Renal pelvis (tissue), 4 donors: Measurements from ENCODE around the gene SYT2. TPM values are rescaled to one million over a fixed set of nuclear protein-coding genes. Genes with fewer than 3 reads are reported as not detected.

Experiments
- DNase-seq: peaks from one replicate; pipeline ENCODE4 v3.0.0-alpha.2; 2013
- polyA plus RNA-seq, 3 donors: library from polyadenylated mRNA; unstranded; fragments of 120-200 nt; gene quantifications; one replicate each; pipeline ENCODE4 v1.2.1, GENCODE V29; 2013; ENCODE audit not compliant: insufficient read length in 3 of 3

Gene SYT2
- polyA plus RNA-seq, 3 donors: 2.9 to 4.1 (median 3.4) TPM

DNA sequence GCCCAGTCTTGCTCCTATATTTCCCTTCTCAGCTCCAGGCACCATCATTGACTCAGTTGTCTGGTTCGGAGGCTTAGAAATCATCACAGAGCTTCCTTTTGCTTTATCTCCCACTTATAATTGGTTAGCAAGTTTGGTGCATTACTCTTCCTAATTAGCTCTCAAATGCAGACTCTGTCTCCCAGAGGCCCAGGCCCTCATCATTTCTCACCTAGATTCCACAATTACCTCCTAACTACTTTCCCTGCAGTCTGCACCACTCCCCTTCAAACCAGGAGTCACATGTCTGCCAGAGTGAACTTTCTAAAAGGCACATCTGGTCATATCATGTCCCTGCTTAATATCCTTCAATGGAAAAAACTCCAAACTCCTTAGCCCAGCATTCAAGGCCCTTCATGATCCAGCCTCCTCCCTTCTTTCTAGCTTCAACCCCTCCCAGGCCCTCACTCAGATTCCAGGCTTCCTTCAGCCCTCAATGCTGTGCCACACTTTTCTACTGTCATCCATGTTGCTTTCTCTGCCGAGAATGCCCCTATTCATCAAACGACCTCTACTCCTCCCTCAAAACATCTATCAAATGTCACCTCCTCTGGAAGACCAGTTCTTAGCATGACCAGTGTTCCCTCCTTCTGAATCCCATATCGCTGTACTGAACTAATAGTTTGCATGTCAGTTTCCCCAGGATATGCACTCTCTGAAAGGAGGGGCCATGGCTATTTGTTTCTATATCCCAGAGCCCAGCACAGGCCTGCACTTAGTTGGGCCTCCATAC, 30.7 kb downstream of the SYT2 start:
- no peak for DNase-seq

DNA sequence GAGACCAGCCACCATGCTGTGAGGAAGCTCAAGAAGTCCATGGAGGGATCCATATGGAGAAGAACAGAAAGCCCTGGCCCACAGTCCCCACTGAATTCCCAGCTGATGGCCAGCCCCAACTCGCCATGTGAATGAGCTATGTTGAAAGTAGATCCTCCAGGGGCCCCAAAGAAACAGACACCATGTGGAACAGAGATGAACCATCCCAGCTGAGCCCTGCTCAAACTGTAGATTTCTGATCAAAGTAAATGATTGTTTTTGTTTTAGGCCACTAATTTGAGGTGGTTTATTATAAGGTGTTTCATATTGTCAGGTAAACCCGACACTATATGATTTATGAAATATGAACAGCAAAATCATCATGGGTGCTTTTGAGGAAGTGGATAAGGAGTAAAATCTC, 32.8 kb downstream of the SYT2 start:
- no peak for DNase-seq

DNA sequence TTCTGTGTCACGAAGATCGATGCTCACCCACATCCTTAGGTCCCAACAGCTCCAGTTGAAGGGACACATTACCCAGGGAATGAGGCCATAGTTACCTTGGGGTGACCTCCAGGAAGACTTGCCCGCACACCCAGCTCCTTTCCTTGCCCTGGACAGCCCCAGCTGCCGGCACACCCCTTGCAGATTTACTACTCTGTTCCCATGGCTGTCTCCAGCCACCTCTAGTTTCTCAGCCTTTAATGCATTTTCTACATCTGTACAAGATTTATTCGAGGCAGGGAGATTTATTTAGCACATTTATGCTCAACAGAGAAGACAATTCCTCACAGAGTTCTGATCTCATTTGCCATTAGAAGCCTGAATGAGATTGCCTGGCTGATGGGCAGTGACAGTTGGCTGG, 36.7 kb downstream of the SYT2 start:
- no peak for DNase-seq

DNA sequence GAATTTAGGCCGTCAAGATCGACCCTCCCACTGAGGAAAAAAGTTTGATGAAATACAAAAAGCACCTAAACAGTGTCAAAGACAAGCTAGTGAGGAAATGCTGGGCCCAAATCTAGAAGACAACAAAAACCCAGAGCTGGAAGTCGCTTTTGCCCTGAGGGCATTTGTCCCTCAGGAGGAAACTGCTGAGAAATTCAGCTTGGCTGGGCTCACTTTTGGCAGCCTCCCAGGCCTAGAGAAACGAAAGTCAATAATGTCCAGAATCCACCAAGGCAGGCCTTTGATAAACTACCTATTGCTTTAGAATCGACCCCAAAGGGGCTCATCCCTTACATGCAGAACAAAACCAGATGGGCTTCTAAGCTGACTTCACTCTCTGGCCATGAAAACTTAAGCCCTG, 38.9 kb downstream of the SYT2 start:
- no peak for DNase-seq

DNA sequence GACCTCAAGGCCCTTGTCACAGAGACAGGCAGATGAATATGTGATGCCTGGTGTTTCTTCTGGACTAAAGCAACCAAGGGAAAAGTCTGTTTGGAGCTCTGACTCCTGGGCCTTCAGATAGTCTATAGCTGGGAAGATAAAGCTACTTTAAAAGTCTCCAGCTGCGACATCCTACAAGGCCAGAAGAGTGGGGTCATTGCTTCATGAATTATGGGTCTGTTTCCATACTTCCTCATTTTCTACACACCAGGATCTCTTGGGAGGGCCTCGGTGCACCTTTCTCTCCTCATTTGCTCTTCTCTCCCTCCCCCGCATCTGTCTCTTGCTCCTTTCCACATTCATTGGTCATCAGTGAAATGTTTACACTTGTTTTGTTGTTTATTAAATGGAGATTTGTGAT, 44.8 kb downstream of the SYT2 start:
- no peak for DNase-seq

DNA sequence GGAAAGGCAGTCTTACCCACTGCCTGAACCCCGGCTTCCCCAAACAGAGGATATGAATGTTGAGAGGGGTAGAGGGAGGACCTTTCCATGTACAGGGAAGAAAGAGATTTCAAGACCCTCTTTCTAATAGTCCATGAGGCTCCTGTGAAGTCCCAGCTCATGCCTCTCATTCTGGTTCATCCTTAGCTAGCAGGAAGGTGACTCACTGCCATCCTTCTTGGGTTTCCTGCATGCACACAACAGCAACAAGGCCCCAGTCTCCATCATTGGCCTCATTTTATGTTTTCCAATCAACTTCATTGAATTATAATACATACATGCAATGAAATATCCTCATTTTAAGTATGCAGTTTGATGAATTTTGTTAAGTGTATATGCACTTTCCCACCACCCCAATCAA, 46.2 kb downstream of the SYT2 start:
- DNase-seq: no peak

DNA sequence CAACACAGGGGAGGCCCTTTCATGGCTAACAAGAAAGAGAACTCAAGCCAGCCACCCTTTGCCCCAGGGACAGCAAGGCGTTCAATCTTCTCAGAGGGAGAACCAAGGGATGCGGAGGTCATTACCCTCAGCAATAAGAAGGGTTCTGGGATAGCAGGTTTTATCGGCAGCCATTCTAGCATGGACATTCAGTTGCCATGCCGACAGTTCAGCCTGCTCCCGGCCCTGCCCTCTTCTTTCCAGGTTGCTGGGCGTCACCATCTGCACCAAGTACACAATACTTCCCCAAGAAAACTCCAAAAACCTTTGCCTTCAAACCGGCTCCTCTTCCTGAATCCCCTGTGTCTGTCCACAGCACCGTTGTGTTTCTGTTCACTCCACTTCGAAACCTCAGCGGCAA, 47.1 kb downstream of the SYT2 start:
- no peak for DNase-seq

DNA sequence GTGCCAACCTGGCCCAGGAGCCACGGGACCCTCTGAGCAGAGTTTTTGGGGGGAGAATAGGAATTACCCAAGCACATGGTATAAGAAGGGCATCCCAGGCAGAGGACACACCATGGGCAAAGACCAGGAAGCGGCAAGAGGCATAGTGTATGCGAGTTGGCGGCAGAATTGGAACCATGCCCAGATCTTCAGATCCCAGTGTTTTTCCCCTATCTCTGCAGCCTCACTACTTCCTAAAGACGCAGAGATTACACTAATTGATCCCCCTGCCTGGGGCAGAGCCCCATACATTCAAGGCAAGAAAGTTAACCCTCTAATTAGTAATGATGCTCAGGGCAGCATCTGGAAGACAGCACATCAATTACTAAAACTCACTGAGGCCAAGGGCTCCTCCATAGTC, 48.2 kb downstream of the SYT2 start:
- no peak for DNase-seq

DNA sequence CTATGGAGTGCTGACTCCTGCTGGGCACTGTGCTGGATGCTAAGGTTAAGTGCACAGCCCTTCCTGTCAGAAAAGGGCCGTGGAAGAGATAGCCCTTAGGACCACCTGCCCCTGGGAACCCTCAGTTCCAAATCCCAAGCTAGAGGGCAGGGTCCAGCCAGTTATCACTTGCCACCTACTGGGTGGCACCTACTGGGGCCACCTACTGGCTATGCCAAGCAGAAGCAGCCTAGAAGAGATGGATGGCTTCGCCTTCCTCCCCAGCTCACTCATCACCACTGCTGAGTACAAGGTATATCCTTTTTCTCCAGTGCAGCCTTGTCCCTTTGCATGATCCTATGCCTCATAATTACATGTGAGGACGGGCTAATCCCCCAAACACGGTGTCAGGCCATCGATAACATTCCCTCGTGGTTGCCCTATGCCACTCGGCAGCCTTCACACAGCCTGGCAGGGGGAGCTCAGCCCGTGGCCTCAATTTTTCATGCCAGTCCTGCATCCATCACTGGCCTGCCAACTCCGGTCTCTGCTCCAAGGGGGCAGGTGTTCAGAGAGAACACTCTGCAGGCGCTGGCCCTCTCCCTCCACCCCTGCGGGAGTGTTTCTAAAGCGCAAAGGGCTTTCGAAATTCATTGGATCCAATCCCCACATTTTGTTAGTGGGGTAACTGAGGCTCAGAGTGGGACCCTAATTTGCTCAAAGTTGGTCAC, 49.0 kb downstream of the SYT2 start:
- no peak for DNase-seq

DNA sequence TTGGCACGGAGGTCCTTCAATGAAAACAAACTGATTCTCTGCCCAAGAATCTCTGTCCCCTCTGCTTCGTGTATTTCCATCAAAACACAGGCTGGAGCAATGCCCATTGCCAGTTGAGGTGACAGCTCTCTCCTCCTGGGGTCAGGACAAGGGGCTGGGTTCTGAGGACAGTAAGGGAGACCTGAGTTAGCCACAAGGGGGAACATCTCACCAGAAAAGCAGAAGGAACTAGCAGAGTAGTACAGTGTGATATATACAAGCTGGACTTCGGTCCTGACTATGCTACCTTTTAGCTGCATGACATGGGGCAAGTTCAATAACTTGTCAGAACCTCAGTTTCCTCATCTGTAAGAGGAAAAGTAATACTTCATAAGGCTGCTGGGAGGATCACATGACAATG, 50.3 kb downstream of the SYT2 start:
- no peak for DNase-seq

DNA sequence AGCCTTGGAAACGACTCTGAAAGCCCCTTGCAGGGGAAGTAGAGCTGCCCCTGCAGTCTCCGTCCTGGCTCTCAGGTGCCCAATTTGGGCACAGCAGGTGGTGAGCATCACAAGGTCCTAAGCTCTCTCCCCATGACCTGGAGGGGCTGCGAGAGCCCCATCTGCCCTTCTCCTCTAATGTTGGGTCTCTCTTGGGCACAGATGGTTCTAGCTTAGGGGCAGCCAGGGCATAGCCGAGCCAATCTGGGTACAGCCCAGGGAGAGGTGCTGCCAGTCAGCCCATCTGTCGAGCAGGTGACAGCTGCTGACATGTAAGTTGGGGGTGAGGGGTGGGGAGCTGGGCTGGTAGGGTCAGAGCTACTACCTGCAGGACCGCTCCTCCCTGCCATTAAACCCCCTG, 50.7 kb downstream of the SYT2 start:
- DNase-seq: no peak

DNA sequence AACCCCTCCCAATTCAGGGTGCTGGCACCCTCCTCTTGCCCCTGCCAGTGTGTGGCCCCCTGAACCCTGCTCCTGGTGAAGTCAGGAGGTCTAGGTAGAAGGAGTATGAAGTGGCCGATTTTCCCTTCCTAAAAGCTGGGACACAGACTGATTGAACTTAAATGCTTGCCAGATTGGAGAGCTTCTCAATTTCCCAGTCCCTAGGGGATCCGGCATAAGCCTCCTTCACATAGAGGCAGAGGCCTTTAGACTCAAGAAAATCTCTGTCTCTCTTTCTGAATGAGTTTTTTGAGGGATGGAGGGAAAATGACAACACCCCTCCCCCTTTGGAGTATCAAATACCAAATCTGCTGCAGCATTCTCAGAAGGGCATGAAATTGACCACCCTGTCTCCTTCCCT, 51.5 kb downstream of the SYT2 start:
- DNase-seq: no peak

DNA sequence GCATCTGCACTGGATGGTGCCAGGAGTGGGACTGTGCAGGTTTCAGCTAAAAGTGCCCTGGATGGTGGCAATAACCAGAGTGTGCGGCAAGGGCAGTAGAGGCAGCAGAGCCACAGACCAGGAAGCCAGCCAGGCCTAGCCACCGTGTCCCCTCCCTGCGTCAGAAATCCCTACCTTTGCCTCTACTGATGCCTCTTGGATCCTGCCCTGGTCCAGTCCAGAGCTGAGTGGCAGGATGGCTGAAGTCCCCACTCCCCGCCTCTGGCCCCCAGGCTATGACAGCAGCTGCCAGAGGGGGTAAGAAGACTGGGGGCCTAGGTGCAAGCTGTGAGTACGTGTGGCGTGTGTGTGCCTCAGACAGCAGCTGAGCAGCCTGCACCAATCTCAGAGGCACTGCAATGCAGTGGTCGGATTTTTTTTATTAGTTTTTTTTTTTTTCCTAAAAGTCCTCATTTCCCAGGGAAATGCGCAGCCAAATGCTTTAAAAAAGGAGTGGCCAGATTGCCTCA, 51.9 kb downstream of the SYT2 start:
- DNase-seq: no peak

DNA sequence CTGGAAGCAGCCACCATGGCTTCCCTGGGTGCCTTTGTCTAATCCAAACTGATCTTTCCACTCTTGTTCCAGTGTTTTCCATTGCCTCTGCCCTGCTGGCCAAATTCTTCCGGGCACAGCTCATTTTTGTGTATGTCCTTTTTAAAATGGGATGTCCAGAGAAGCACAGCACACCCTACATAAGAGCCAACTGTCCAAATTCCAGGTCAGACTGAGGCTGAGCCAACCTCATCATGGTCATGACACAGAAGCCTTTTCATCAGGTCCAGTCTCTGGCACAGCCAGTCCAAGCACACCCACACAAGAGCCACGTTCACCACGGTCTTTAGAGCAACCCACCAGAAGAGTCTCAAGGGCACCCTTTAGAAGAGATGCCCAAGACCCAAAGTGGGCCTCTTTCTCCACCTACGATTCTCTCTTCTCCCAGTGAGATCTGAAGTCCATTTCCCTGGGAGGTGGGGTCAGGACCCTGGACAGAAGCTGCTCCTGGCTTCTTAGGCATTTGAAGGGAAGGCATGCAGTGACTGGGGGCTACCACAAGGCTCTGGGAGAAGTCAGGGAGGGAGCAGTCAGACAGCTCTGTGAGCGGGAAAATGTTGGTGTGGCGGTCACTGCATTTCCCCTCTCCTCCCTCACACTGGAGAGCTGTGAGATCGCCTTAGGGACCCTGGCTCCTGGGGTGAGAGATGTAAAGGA, 53.2 kb downstream of the SYT2 start:
- DNase-seq: peak; percentile 51

DNA sequence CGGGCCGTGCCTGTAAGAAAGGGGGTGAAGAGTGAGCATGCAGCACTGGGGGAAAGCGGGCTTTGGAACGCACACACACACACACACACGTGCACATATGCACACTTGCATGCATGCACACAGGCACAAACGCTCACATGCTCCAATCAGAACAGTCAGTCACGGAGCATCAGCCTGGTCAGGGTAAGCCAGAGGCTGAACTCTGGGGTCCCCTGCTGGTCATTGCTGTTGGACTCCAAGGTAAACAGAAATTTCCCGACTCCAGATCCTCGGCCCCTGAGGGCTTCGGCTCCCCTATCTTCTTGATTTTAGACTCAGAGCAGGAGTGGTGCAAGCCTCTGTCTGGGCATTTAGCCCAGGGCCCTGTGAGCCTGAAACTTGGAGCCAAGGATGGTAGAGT, 54.2 kb downstream of the SYT2 start:
- DNase-seq: no peak

DNA sequence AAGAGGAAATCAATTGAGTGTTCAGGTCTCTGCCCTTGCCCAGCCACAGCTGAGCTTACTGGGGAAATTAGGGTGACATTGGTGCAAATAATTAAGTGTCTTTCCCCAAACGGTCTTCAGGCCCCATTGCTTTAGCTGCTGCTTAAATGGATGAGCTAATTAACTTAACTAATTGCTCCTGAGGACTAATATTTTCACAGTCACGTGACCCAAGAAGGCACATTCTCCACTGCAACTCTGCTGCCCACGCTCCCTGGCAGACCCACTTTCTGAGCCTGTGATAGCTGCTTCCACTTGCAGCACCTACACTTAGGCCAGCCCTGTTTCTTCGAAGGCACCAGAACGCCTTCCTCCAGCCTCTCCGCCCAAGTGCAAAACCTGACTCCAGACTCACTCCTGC, 56.2 kb downstream of the SYT2 start:
- no peak for DNase-seq

DNA sequence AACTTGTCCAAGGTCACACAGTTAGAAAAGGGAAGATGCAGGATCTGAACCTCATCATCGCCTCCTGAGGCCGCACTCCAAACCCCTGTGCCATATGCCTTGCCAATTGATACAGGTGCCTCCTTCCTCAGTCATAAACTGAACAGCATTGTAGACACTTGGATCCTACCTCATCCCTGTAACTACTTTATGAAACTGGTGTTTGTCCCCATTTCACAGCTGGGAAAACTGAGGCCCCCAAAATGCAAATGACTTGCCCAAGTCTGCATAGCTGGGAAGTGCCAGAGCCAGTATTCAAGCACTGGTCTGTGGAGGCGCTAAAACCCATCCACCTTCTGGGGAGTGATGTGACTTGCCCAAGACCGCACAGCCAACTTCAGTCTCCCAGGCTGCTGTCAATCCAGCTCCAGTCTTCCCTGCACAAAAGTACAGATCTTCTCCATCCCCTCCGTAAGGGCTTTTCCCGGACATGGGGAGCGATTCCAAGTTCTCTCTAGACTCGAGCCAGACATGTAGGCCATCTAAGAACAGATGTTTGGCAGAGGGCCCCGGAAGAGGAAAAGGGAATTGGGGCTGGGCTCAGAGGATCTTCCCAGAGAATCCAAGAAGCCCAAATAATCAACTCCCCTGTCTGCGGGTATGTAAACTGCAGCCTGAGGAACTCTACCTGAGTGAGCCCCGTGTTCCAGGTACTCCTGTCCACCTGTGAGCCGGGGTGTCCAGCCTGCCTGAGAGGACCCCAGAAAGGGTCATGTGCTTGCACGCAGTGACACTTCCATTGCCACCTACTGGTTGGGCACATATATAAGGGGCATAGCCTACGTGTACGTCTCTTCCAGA, 60.5 kb downstream of the SYT2 start:
- no peak for DNase-seq

DNA sequence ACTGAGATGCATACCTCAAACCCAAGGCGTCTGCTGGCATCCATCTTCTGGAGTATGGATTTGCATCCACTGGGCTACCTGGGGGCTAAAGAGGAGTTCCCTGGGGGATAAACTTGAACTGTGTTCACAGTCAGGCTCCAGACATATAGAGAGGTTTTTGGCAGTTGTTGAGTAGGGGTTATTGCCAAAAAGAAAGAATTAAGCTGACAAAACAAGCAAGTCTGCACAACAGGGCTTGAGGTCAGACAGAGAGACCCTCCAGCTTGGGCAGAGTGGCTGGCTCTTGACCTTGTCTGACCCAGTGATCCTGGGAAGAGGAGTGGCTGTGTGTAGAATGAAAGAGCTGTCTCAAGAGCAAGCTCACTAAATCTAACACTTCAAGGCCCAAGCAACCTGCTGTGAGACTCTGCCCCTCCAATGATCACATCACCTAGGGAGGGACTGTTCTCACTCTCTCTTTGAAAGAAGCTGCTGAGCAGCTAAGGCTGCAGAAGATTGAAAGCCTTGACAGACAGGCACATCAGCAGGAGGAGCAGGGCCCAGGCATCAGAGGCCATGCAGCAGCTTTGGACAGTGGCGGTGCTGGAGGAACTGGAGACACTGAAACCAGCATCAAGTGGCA, 61.5 kb downstream of the SYT2 start:
- DNase-seq: no peak

DNA sequence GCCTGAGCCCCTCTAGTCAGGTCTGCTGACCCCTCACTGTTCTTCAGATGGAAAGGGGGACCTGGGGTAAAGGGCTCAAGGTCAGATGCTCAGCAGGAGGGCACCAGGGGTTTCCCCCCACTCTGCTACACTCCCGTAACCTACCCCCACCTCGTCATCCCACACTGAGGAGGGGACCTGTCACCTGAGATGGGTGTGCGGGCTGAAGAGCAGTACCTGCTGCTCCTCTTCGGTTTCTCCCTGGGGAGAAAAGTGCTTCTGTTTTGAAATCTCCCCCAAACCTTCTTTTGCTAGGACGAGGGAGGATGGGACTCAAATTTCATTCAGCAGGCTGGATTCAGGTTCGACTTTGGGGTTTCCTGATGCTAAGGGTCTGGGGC, 65.2 kb downstream of the SYT2 start:
- DNase-seq: no peak

DNA sequence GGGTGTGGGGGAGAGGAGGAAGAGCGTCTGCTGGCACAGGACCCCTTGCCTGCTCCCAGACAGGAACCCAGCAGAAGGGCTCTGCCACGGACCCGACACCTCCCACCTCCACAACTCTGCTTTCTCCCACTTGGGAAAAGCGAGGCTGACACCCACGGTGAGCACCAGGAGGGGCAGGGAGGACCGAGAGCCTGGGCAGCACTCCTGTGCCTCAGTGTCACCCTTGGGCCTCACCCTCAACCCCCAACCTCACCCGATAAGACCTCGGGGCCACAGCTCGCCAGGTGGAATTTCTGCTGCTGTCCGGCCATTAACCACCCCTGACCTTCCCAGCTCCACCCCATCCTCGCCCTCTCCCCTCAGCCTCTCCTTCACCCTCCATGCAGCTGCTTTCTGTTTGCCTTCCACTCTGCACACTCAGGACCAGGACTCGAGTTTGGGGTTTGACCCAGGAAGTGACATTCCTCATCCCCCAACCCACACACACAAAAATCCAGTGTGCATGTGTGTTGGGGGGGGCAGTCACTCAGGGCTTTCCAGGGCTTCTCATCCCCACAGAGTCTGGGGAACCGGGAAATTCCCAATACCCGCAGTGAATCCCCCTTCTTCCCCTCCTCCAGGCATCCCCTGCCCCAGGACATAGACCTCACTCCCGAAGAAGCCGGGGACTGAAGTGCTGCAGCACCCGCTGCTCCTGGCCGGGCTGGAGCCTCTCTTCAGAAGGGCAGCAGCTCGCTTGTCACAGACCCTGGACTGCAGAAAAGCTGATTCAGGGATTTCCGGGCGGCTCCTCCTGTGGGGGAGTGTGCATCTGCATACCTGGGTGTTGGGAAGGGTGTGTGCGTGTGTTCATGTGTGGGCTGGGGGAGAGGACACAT, 65.8 kb downstream of the SYT2 start:
- no peak for DNase-seq
